Measurements from ENCODE around the gene CHD5.

CHD5 gene

DNA sequence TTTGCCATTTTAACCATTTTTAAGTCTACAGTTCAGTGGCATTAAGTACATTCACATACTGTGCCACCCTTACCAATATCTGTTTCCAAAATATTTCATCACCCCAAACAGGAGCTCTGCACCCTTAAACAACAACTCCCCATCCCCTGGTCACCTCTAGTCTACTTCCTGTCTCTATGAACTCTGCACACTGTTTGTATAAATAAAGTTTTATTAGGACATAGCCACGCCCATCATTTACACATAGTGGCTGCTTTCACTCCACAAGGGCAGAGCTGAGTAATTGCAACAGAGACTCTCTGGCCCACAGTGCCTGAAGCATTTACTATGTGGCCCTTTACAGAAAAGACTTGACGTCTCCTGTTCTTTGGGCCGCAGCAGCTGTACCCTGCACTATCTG lies 104.4 kb downstream of the CHD5 start:
- H3K4me3 ChIP-seq = no peak overlapping the region
- H3K4me1 ChIP-seq = no peaks in the 10 kb centered on the region
- H3K36me3 ChIP-seq = no peaks in the 10 kb centered on the region
- no peak for DNase-seq
- peaks cover 0 to 10% of the 10 kb centered on the region in 2 donors for H3K27me3 ChIP-seq
- H3K27ac ChIP-seq = no peak overlapping the region
- no peaks in the 10 kb centered on the region for H3K9me3 ChIP-seq
- TF ChIP-seq, protein P1, sequence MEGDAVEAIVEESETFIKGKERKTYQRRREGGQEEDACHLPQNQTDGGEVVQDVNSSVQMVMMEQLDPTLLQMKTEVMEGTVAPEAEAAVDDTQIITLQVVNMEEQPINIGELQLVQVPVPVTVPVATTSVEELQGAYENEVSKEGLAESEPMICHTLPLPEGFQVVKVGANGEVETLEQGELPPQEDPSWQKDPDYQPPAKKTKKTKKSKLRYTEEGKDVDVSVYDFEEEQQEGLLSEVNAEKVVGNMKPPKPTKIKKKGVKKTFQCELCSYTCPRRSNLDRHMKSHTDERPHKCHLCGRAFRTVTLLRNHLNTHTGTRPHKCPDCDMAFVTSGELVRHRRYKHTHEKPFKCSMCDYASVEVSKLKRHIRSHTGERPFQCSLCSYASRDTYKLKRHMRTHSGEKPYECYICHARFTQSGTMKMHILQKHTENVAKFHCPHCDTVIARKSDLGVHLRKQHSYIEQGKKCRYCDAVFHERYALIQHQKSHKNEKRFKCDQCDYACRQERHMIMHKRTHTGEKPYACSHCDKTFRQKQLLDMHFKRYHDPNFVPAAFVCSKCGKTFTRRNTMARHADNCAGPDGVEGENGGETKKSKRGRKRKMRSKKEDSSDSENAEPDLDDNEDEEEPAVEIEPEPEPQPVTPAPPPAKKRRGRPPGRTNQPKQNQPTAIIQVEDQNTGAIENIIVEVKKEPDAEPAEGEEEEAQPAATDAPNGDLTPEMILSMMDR (IDR thresholded peaks at IDR 0.05) = no peak
- intact Hi-C loops (cut with DNase I; ENCODE audit: low total_unique reads) = no loop called here

DNA sequence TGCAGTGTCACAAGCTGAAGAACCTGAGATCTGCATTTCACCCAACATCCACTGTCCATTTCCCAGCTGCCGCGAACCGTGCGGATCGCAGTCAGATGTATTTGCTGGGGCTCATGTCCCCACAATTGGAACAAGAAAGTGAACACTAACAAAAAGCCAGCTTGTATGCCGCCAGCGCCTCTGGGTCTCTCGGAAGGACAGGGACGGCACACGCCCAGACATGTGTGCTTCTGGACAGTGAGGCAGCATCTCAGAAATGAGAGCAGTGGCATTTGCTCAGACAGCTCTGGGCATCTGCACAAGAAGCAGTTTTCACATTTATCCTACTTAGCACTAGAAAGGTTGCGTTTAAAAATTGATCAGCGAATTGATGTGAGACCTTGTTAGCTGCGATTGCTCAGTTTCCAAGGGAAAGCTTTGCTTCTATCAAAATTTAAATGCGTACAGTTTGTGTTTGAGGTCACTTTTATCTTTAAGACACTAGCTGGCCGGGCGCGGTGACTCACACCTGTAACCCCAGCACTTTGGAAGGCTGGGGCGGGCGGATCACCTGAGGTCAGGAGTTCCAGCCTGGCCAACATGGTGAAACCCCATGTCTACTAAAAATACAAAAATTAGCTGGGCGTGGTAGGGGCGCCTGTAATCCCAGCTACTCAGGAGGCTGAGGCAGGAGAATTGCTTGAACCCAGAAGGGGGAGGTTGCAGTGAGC lies 105.8 kb downstream of the CHD5 start:
- DNase-seq = no peak
- Histone ChIP-seq H3K36me3 (no peaks in the 10 kb centered on the region), H3K27me3 (peaks cover 0 to 10% of the 10 kb centered on the region in 2 donors), H3K9me3 (no peaks in the 10 kb centered on the region), H3K4me1 (no peaks in the 10 kb centered on the region), H3K4me3 (no peak overlapping the region), H3K27ac (no peak overlapping the region)
- TF ChIP-seq, protein P1 (IDR thresholded peaks at IDR 0.05) = no peak
- intact Hi-C loops (cut with DNase I; ENCODE audit: low total_unique reads) = no loop called here

DNA sequence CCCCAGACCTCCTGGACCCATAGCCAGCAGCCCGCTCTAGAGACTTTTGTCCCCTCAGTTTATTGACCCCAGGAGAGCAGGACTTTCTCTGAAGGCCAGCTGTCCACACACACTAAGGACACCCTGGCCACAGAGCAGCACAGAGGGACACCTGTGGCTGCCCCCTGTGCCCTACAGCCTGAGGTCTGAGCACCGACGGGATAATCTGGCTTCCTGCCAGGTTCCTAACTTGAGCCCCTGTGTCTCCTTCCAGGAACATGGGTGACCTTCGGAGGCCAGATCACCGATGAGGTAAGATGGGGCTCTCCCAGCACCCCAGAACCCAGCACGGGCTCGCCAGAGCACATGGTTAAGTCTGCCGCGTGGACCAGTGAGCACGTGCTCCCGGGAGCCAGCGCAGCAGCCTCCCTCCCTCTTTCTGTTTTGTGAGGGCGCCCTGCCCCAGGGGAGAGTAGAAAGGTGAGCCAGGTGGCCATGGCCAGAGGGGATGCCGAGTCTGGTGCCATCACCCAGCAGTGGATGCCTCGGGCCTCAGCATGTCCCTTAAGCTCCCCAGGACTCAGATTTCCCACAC lies 106.6 kb downstream of the CHD5 start:
- no peak overlapping the region for H3K4me3 ChIP-seq
- intact Hi-C loops (cut with DNase I; ENCODE audit: low total_unique reads) = no loop called here
- no peak for DNase-seq
- TF ChIP-seq, protein P1 (IDR thresholded peaks at IDR 0.05) = no peak
- H3K27ac ChIP-seq = no peak overlapping the region
- H3K36me3 ChIP-seq = no peaks in the 10 kb centered on the region
- H3K27me3 ChIP-seq = peaks cover 0 to 6% of the 10 kb centered on the region in 2 donors
- no peaks in the 10 kb centered on the region for H3K9me3 ChIP-seq
- H3K4me1 ChIP-seq = no peaks in the 10 kb centered on the region

DNA sequence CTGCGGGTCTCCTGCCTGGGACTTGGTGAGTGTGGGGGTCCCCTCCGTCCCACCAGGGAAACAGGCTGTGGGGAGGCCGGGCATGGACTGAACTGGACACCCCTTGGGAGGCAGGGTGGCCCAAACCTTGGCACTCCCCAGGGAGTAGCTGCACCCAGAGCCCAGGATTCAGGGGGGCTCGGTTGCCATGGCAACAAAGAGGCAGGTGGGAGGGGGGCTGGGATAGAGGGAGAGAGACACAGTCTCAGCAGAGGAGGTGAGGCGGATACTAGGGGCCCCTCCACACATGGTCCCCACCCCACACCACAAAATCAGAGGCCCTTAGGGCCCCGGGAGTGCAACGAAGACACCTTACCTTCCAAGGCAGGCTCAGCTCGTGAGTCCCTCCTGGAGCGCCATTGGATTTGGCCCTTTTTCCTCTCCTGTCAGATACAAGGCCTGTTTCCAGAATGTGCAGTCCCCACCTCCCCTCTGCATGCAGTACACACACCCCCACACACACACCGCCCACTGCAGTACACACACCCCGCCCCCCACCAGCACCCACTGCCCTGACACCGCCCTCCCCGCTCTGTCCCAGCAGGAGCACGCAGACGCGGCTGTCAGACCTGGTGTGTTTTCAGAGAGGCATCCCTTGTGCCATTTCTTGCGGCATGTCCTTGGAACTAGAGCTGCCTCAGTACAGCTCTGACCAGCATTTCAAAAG lies 107.2 kb downstream of the CHD5 start:
- H3K9me3 ChIP-seq = no peaks in the 10 kb centered on the region
- TF ChIP-seq, protein P1 (IDR thresholded peaks at IDR 0.05) = no peak
- intact Hi-C loops (cut with DNase I; ENCODE audit: low total_unique reads) = no loop called here
- H3K4me1 ChIP-seq = no peaks in the 10 kb centered on the region
- H3K27me3 ChIP-seq = peaks cover 0 to 5% of the 10 kb centered on the region in 2 donors
- no peak overlapping the region for H3K27ac ChIP-seq
- no peak for DNase-seq
- H3K36me3 ChIP-seq = no peaks in the 10 kb centered on the region
- no peak overlapping the region for H3K4me3 ChIP-seq

DNA sequence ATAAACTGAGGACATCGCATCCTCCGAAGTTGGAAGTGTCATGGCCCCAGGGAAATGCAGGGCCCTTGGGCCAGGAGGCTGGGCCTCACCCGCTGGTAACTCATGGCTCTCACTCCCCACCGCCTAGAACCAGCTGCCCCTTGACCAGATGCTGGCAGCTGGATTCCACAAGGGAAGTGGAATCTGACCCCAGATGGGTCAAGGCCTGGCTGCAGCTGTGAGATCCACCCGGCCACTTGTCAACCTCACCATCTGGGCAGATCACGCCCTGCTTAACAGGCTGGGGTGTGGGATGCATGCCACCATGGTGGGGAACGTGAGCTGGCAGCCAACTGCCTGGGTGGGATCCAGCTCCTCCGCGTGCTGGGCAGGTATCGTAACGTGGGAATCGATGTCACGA lies 108.9 kb downstream of the CHD5 start:
- no peak for DNase-seq
- Histone ChIP-seq H3K9me3 (no peaks in the 10 kb centered on the region), H3K36me3 (no peaks in the 10 kb centered on the region), H3K27me3 (peaks cover 0 to 5% of the 10 kb centered on the region in 2 donors), H3K27ac (no peak overlapping the region), H3K4me3 (no peak overlapping the region), H3K4me1 (no peaks in the 10 kb centered on the region)
- intact Hi-C loops (cut with DNase I; ENCODE audit: low total_unique reads) = no loop called here
- TF ChIP-seq, protein P1 (IDR thresholded peaks at IDR 0.05) = no peak

Measured in tibial artery (tissue), 4 donors.